ENCODE data around the gene ANKMY2.

The ANKMY2 gene

DNA sequence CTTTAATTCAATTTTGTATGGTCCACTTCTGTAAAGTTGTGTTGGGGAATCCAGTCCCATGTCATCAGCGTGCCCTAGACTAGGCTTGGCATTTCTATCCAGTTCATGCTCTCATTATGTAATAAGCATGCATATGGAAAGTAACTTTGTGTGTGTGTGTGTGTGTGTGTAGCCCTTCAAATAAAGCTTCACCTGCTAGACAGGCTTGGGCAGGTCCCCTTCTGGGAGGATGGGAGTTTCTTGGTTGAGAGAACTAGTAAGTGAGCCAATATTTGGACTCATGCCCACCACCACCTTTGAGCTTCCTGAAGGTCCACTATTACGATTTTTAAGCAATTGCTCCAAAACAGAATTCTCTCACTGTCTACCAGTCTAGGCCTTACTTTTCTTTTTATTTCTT is 7.3 kb upstream of the ANKMY2 start:
- no peak for TF ChIP-seq EZH2phosphoT487 (conservative IDR thresholded peaks at IDR 0.05; ENCODE audit: low read length)
- TF ChIP-seq, protein P1, sequence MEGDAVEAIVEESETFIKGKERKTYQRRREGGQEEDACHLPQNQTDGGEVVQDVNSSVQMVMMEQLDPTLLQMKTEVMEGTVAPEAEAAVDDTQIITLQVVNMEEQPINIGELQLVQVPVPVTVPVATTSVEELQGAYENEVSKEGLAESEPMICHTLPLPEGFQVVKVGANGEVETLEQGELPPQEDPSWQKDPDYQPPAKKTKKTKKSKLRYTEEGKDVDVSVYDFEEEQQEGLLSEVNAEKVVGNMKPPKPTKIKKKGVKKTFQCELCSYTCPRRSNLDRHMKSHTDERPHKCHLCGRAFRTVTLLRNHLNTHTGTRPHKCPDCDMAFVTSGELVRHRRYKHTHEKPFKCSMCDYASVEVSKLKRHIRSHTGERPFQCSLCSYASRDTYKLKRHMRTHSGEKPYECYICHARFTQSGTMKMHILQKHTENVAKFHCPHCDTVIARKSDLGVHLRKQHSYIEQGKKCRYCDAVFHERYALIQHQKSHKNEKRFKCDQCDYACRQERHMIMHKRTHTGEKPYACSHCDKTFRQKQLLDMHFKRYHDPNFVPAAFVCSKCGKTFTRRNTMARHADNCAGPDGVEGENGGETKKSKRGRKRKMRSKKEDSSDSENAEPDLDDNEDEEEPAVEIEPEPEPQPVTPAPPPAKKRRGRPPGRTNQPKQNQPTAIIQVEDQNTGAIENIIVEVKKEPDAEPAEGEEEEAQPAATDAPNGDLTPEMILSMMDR (IDR thresholded peaks at IDR 0.05; ENCODE audit: insufficient read depth, low read length, poor library complexity, severe bottlenecking), result no peak
- Histone ChIP-seq H3K27ac (ENCODE audit: low read depth, low read length) (no peak overlapping the region), H3K9me2 (replicated peaks; ENCODE audit: insufficient read depth, low read length) (no peaks in the 10 kb centered on the region), H3K79me2 (ENCODE audit: insufficient read depth, low read length) (peaks cover 100% of the 10 kb centered on the region), H3K36me3 (ENCODE audit: low read length) (0 out of 2 replicates have a peak, but pooled peaks cover 13% of the 10 kb centered on the region), H3K9ac (ENCODE audit: low read length) (no peak overlapping the region), H3K9me3 (ENCODE audit: insufficient read depth, low read length) (no peaks in the 10 kb centered on the region), H3K27me3 (ENCODE audit: low read length) (no peaks in the 10 kb centered on the region), H3F3A (ENCODE audit: insufficient read depth) (no peaks in the 10 kb centered on the region), H3K4me3 (ENCODE audit: insufficient read depth, low read length, poor library complexity, severe bottlenecking) (no peak overlapping the region), H2AFZ (ENCODE audit: low read depth, low read length, severe bottlenecking) (no peak overlapping the region), H4K20me1 (ENCODE audit: low read depth, low read length) (peaks cover 53% of the 10 kb centered on the region), H3K4me2 (ENCODE audit: low read depth, low read length, poor library complexity, severe bottlenecking) (no peak overlapping the region)

DNA sequence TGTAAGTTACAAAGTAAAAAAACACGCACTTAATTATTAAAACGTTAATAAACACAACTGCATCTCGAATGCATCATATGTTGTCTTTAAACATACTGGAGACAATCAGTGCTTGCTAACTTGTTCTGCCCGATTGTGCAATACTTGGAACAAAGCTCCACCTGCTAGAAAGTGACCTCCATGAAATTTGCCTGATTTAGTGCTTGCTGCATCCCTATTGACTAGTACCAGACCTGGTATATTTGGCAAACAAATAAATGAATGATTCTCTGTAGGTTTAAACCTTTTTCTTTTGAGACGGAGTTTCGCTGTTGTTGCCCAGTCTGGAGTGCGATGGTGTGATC is 6.7 kb upstream of the ANKMY2 start:
- Histone ChIP-seq H3K36me3 (ENCODE audit: low read length) (0 out of 2 replicates have a peak, but pooled peaks cover 13% of the 10 kb centered on the region), H3K9me3 (ENCODE audit: insufficient read depth, low read length) (no peaks in the 10 kb centered on the region), H3K4me3 (ENCODE audit: insufficient read depth, low read length, poor library complexity, severe bottlenecking) (no peak overlapping the region), H3K9ac (ENCODE audit: low read length) (no peak overlapping the region), H3F3A (ENCODE audit: insufficient read depth) (no peaks in the 10 kb centered on the region), H3K79me2 (ENCODE audit: insufficient read depth, low read length) (peaks cover 100% of the 10 kb centered on the region), H4K20me1 (ENCODE audit: low read depth, low read length) (peaks cover 60% of the 10 kb centered on the region), H3K27me3 (ENCODE audit: low read length) (no peaks in the 10 kb centered on the region), H3K27ac (ENCODE audit: low read depth, low read length) (no peak overlapping the region), H3K9me2 (replicated peaks; ENCODE audit: insufficient read depth, low read length) (no peaks in the 10 kb centered on the region), H2AFZ (ENCODE audit: low read depth, low read length, severe bottlenecking) (no peak overlapping the region), H3K4me2 (ENCODE audit: low read depth, low read length, poor library complexity, severe bottlenecking) (no peak overlapping the region)
- no peak for TF ChIP-seq EZH2phosphoT487 (conservative IDR thresholded peaks at IDR 0.05; ENCODE audit: low read length)

GRCh38 chr7:16651396-16652239 is 6.1 kb upstream of the ANKMY2 start:
- Histone ChIP-seq H3K9me3 (ENCODE audit: insufficient read depth, low read length) (no peaks in the 10 kb centered on the region), H3K79me2 (ENCODE audit: insufficient read depth, low read length) (peaks cover 100% of the 10 kb centered on the region), H3K4me2 (ENCODE audit: low read depth, low read length, poor library complexity, severe bottlenecking) (no peak overlapping the region), H3K9ac (ENCODE audit: low read length) (no peak overlapping the region), H3K36me3 (ENCODE audit: low read length) (0 out of 2 replicates have a peak, but pooled peaks cover 11% of the 10 kb centered on the region), H3F3A (ENCODE audit: insufficient read depth) (no peaks in the 10 kb centered on the region), H4K20me1 (ENCODE audit: low read depth, low read length) (peaks cover 63% of the 10 kb centered on the region), H2AFZ (ENCODE audit: low read depth, low read length, severe bottlenecking) (no peak overlapping the region), H3K4me3 (ENCODE audit: insufficient read depth, low read length, poor library complexity, severe bottlenecking) (no peak overlapping the region), H3K27ac (ENCODE audit: low read depth, low read length) (no peak overlapping the region), H3K27me3 (ENCODE audit: low read length) (no peaks in the 10 kb centered on the region), H3K9me2 (replicated peaks; ENCODE audit: insufficient read depth, low read length) (no peaks in the 10 kb centered on the region)
- TF ChIP-seq EZH2phosphoT487 (conservative IDR thresholded peaks at IDR 0.05; ENCODE audit: low read length), result no peak
- TF ChIP-seq, protein P1 (IDR thresholded peaks at IDR 0.05; ENCODE audit: insufficient read depth, low read length, poor library complexity, severe bottlenecking), result no peak

GRCh38 chr7:16650266-16650665 is 4.7 kb upstream of the ANKMY2 start:
- Histone ChIP-seq H3K27ac (ENCODE audit: low read depth, low read length) (no peak overlapping the region), H3K4me3 (ENCODE audit: insufficient read depth, low read length, poor library complexity, severe bottlenecking) (no peak overlapping the region), H3K36me3 (ENCODE audit: low read length) (0 out of 2 replicates have a peak, but pooled peaks cover 9% of the 10 kb centered on the region), H3K9me2 (replicated peaks; ENCODE audit: insufficient read depth, low read length) (no peaks in the 10 kb centered on the region), H3K79me2 (ENCODE audit: insufficient read depth, low read length) (peaks cover 89% of the 10 kb centered on the region), H3K4me2 (ENCODE audit: low read depth, low read length, poor library complexity, severe bottlenecking) (peak overlapping the region; percentile 77), H4K20me1 (ENCODE audit: low read depth, low read length) (peaks cover 54% of the 10 kb centered on the region), H3F3A (ENCODE audit: insufficient read depth) (no peaks in the 10 kb centered on the region), H3K9ac (ENCODE audit: low read length) (no peak overlapping the region), H3K27me3 (ENCODE audit: low read length) (no peaks in the 10 kb centered on the region), H2AFZ (ENCODE audit: low read depth, low read length, severe bottlenecking) (no peak overlapping the region), H3K9me3 (ENCODE audit: insufficient read depth, low read length) (no peaks in the 10 kb centered on the region)
- TF ChIP-seq, protein P1 (IDR thresholded peaks at IDR 0.05; ENCODE audit: insufficient read depth, low read length, poor library complexity, severe bottlenecking), result no peak
- TF ChIP-seq EZH2phosphoT487 (conservative IDR thresholded peaks at IDR 0.05; ENCODE audit: low read length), result no peak
